ENCODE data around the gene TMEM237.
"Not testable (repeated sequence)": the region's sequence is repeated elsewhere in the genome, so short reads cannot be mapped to it uniquely, and the experiment has no call there.

The TMEM237 gene

GRCh38 chr2:201673546-201673945, 30.2 kb upstream of the TMEM237 start:
- no peak overlapping the region for H3K4me3 ChIP-seq (ENCODE audit: low read depth, low read length)
- no peak for DNase-seq (ENCODE audit: low read depth)
- no peak for TF ChIP-seq CTCF (conservative IDR thresholded peaks at IDR 0.05; ENCODE audit: low read depth, low read length)

- H3K4me3 ChIP-seq (ENCODE audit: low read depth, low read length); DNase-seq (ENCODE audit: low read depth): not testable (repeated sequence)
Measured at GRCh38 chr2:201671205-201671604, 27.9 kb upstream of the TMEM237 start.

GRCh38 chr2:201669865-201670264, 26.6 kb upstream of the TMEM237 start:
- DNase-seq (ENCODE audit: low read depth) = no peak
- no peak for TF ChIP-seq CTCF (conservative IDR thresholded peaks at IDR 0.05; ENCODE audit: low read depth, low read length)

GRCh38 chr2:201668402-201668910, 25.2 kb upstream of the TMEM237 start:
- DNase-seq (ENCODE audit: low read depth) = no peak
- no peak overlapping the region for H3K4me3 ChIP-seq (ENCODE audit: low read depth, low read length)
- TF ChIP-seq CTCF (conservative IDR thresholded peaks at IDR 0.05; ENCODE audit: low read depth, low read length) = no peak

More at GRCh38 chr2:201669865-201670264, 26.6 kb upstream of the TMEM237 start:
- no peak overlapping the region for H3K4me3 ChIP-seq (ENCODE audit: low read depth, low read length)

- no peak for DNase-seq (ENCODE audit: low read depth)
- H3K4me3 ChIP-seq (ENCODE audit: low read depth, low read length) = no peak overlapping the region
- TF ChIP-seq CTCF (conservative IDR thresholded peaks at IDR 0.05; ENCODE audit: low read depth, low read length) = no peak
Measured at GRCh38 chr2:201664334-201664733, 21.0 kb upstream of the TMEM237 start.

- DNase-seq (ENCODE audit: low read depth) = no peak
- TF ChIP-seq CTCF (conservative IDR thresholded peaks at IDR 0.05; ENCODE audit: low read depth, low read length) = no peak
- no peak overlapping the region for H3K4me3 ChIP-seq (ENCODE audit: low read depth, low read length)
Measured at GRCh38 chr2:201661366-201661765, 18.1 kb upstream of the TMEM237 start.

GRCh38 chr2:201660293-201660895, 17.1 kb upstream of the TMEM237 start:
- no peak overlapping the region for H3K4me3 ChIP-seq (ENCODE audit: low read depth, low read length)
- no peak for TF ChIP-seq CTCF (conservative IDR thresholded peaks at IDR 0.05; ENCODE audit: low read depth, low read length)
- no peak for DNase-seq (ENCODE audit: low read depth)

All from choroid plexus epithelial cell (primary cell).